GF-D8 (cell line): ENCODE measurements around the gene PLB1.

ENCODE experiments used
- DNase-seq: peaks from one replicate; lab custom pipeline; 2025; lab: John Stamatoyannopoulos, UW

The PLB1 gene

GRCh38 chr2:28590496-28591301 is 94.8 kb downstream of the PLB1 start:
- no peak for DNase-seq

GRCh38 chr2:28591711-28592335 is 96.0 kb downstream of the PLB1 start:
- DNase-seq = no peak

GRCh38 chr2:28592481-28592880 is 96.6 kb downstream of the PLB1 start:
- DNase-seq = no peak

GRCh38 chr2:28593160-28593755 is 97.4 kb downstream of the PLB1 start:
- DNase-seq = no peak

GRCh38 chr2:28594000-28594331 is 98.1 kb downstream of the PLB1 start:
- DNase-seq = no peak

- DNase-seq = peak; percentile 52
These were observed 98.7 kb downstream of the PLB1 start for GRCh38 chr2:28594332-28595108.

- no peak for DNase-seq
These were observed 99.5 kb downstream of the PLB1 start for GRCh38 chr2:28595323-28595722.

GRCh38 chr2:28598484-28598883 is 102.6 kb downstream of the PLB1 start:
- no peak for DNase-seq

- peak; percentile 16 for DNase-seq
These were observed 104.3 kb downstream of the PLB1 start for GRCh38 chr2:28600181-28600580.

- peak; percentile 70 for DNase-seq
These were observed 105.8 kb downstream of the PLB1 start for GRCh38 chr2:28601616-28602015.

- no peak for DNase-seq
These were observed 106.3 kb downstream of the PLB1 start for GRCh38 chr2:28602136-28602660.

GRCh38 chr2:28602751-28603639 is 107.1 kb downstream of the PLB1 start:
- peak; percentile 78 for DNase-seq

GRCh38 chr2:28603821-28604220 is 108.0 kb downstream of the PLB1 start:
- DNase-seq = no peak

- DNase-seq = no peak
These were observed 108.5 kb downstream of the PLB1 start for GRCh38 chr2:28604284-28604843.

GRCh38 chr2:28606986-28607441 is 111.2 kb downstream of the PLB1 start:
- no peak for DNase-seq

- DNase-seq = no peak
These were observed 112.1 kb downstream of the PLB1 start for GRCh38 chr2:28607730-28608499.

- no peak for DNase-seq
These were observed 112.9 kb downstream of the PLB1 start for GRCh38 chr2:28608500-28609424.

- DNase-seq = no peak
These were observed 114.8 kb downstream of the PLB1 start for GRCh38 chr2:28610583-28611201.
